ENCODE results near the gene MYT1. TPM values are rescaled to one million over a fixed set of nuclear protein-coding genes. Genes with fewer than 3 reads are reported as not detected.

Gene MYT1
- total RNA-seq, 3 donors from 2014 or later = under 0.01 TPM; not detected in 2

- H3K27ac ChIP-seq = no peak overlapping the region
- no peaks in the 10 kb centered on the region for H3K9me3 ChIP-seq
- H3K27me3 ChIP-seq = no peaks in the 10 kb centered on the region
- no peaks in the 10 kb centered on the region for H3K4me1 ChIP-seq
- DNase-seq (ENCODE audit: low spot score in 2 of 2) = no peak
- no peak overlapping the region for H3K4me3 ChIP-seq
- intact Hi-C loops (cut with DNase I; ENCODE audit: low total_unique reads) = no loop called here
- H3K36me3 ChIP-seq = no peaks in the 10 kb centered on the region
- TF ChIP-seq POLR2A (IDR thresholded peaks at IDR 0.05) (no peak), CTCF (IDR thresholded peaks at IDR 0.05) (no peak), POLR2AphosphoS5 (IDR thresholded peaks at IDR 0.05) (no peak)
Observed at GRCh38 chr20:64211874-64212658, 47.8 kb downstream of the MYT1 start.

GRCh38 chr20:64212755-64213154 lies 48.5 kb downstream of the MYT1 start:
- Histone ChIP-seq H3K4me1 (no peaks in the 10 kb centered on the region), H3K27me3 (no peaks in the 10 kb centered on the region), H3K4me3 (no peak overlapping the region), H3K27ac (no peak overlapping the region), H3K9me3 (no peaks in the 10 kb centered on the region), H3K36me3 (no peaks in the 10 kb centered on the region)
- intact Hi-C loops (cut with DNase I; ENCODE audit: low total_unique reads) = no loop called here
- TF ChIP-seq POLR2A (IDR thresholded peaks at IDR 0.05) (no peak), CTCF (IDR thresholded peaks at IDR 0.05) (no peak), POLR2AphosphoS5 (IDR thresholded peaks at IDR 0.05) (no peak)
- DNase-seq (ENCODE audit: low spot score in 2 of 2) = no peak

GRCh38 chr20:64214113-64214512 lies 49.9 kb downstream of the MYT1 start:
- H3K27ac ChIP-seq = no peak overlapping the region
- intact Hi-C loops (cut with DNase I; ENCODE audit: low total_unique reads) = no loop called here

GRCh38 chr20:64214952-64215351 lies 50.7 kb downstream of the MYT1 start:
- Histone ChIP-seq H3K27me3 (peaks cover 0 to 6% of the 10 kb centered on the region in 2 donors), H3K27ac (no peak overlapping the region), H3K9me3 (no peaks in the 10 kb centered on the region), H3K36me3 (no peaks in the 10 kb centered on the region), H3K4me3 (no peak overlapping the region), H3K4me1 (no peaks in the 10 kb centered on the region)
- no peak for DNase-seq (ENCODE audit: low spot score in 2 of 2)
- intact Hi-C loops (cut with DNase I; ENCODE audit: low total_unique reads) = no loop called here
- TF ChIP-seq POLR2A (IDR thresholded peaks at IDR 0.05) (no peak), POLR2AphosphoS5 (IDR thresholded peaks at IDR 0.05) (no peak), CTCF (IDR thresholded peaks at IDR 0.05) (no peak)

More at GRCh38 chr20:64214113-64214512, 49.9 kb downstream of the MYT1 start:
- H3K27me3 ChIP-seq = peaks cover 0 to 5% of the 10 kb centered on the region in 2 donors
- no peak overlapping the region for H3K4me3 ChIP-seq
- H3K36me3 ChIP-seq = no peaks in the 10 kb centered on the region
- DNase-seq (ENCODE audit: low spot score in 2 of 2) = no peak
- no peaks in the 10 kb centered on the region for H3K4me1 ChIP-seq
- no peaks in the 10 kb centered on the region for H3K9me3 ChIP-seq
- TF ChIP-seq POLR2AphosphoS5 (IDR thresholded peaks at IDR 0.05) (no peak), CTCF (IDR thresholded peaks at IDR 0.05) (no peak), POLR2A (IDR thresholded peaks at IDR 0.05) (no peak)

- H3K36me3 ChIP-seq = no peaks in the 10 kb centered on the region
- no peaks in the 10 kb centered on the region for H3K4me1 ChIP-seq
- H3K4me3 ChIP-seq = no peak overlapping the region
- no peaks in the 10 kb centered on the region for H3K9me3 ChIP-seq
- TF ChIP-seq POLR2AphosphoS5 (IDR thresholded peaks at IDR 0.05) (no peak), POLR2A (IDR thresholded peaks at IDR 0.05) (no peak)
- H3K27me3 ChIP-seq = peaks cover 0 to 6% of the 10 kb centered on the region in 2 donors
- H3K27ac ChIP-seq = no peak overlapping the region
- intact Hi-C loops (cut with DNase I; ENCODE audit: low total_unique reads) = no loop called here
- DNase-seq (ENCODE audit: low spot score in 2 of 2) = peak in 1 of 2 donors; percentile 30
Observed at GRCh38 chr20:64216036-64216435, 51.8 kb downstream of the MYT1 start.

All from breast epithelium (tissue), 4 donors.